ENCODE results near the gene ZNF423.

DNA sequence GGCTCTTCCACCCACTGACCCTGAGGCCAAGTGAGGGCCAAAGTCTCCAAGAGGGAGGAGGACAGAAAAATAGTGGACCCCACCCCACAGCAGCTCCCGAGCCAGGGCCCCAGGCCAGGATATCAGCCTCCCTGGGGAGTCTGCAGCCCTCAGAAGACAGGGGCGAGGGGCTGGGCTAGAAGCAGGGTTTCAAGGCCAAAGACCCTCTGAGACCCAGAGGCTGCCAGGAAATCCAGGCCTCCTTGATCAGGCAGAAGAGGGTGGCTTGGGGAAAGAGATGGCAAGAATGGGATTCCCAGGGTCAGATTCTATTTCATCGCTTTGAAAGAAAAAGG lies 156.1 kb downstream of the ZNF423 start:
- TF ChIP-seq TAF1 (IDR thresholded peaks at IDR 0.05; ENCODE audit: borderline replicate concordance, insufficient read depth, low read length) (no peak), SIN3A (IDR thresholded peaks at IDR 0.05; ENCODE audit: borderline replicate concordance, insufficient read depth, low read length) (no peak), POLR2AphosphoS5 (IDR thresholded peaks at IDR 0.05; ENCODE audit: low read depth, low read length) (no peak)
- TF ChIP-seq, protein P1, sequence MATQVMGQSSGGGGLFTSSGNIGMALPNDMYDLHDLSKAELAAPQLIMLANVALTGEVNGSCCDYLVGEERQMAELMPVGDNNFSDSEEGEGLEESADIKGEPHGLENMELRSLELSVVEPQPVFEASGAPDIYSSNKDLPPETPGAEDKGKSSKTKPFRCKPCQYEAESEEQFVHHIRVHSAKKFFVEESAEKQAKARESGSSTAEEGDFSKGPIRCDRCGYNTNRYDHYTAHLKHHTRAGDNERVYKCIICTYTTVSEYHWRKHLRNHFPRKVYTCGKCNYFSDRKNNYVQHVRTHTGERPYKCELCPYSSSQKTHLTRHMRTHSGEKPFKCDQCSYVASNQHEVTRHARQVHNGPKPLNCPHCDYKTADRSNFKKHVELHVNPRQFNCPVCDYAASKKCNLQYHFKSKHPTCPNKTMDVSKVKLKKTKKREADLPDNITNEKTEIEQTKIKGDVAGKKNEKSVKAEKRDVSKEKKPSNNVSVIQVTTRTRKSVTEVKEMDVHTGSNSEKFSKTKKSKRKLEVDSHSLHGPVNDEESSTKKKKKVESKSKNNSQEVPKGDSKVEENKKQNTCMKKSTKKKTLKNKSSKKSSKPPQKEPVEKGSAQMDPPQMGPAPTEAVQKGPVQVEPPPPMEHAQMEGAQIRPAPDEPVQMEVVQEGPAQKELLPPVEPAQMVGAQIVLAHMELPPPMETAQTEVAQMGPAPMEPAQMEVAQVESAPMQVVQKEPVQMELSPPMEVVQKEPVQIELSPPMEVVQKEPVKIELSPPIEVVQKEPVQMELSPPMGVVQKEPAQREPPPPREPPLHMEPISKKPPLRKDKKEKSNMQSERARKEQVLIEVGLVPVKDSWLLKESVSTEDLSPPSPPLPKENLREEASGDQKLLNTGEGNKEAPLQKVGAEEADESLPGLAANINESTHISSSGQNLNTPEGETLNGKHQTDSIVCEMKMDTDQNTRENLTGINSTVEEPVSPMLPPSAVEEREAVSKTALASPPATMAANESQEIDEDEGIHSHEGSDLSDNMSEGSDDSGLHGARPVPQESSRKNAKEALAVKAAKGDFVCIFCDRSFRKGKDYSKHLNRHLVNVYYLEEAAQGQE (IDR thresholded peaks at IDR 0.05; ENCODE audit: insufficient read depth in 1 of 2, low read depth in 2 of 2, low read length in 2 of 2) = no peak

Data from PFSK-1 (cell line).